Measurements from ENCODE around the gene VTI1B.
"Not testable (repeated sequence)": the region's sequence is repeated elsewhere in the genome, so short reads cannot be mapped to it uniquely, and the experiment has no call there.

The VTI1B gene

DNA sequence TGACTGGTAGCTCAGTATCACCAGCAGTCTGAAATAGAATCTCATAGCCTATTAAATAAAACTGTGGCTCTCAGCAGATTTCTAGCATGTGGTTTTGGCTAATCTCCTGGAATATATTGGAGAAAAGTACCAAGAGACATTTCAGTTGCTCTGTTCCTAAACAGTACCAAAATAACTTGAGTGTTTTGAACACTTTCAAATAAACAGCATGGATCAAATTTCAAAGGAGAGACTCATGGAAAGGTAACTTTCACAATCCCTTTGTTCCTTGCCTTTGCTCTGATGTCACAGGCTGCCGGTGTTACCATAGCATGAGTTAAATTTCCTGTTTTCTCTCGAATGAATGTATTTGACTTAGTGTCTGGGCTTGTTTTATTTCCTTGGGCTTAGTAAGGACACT, 51.3 kb downstream of the VTI1B start:
- no peak for DNase-seq

- DNase-seq: no peak
Measured at GRCh38 chr14:67622675-67623074, 51.8 kb downstream of the VTI1B start.

DNA sequence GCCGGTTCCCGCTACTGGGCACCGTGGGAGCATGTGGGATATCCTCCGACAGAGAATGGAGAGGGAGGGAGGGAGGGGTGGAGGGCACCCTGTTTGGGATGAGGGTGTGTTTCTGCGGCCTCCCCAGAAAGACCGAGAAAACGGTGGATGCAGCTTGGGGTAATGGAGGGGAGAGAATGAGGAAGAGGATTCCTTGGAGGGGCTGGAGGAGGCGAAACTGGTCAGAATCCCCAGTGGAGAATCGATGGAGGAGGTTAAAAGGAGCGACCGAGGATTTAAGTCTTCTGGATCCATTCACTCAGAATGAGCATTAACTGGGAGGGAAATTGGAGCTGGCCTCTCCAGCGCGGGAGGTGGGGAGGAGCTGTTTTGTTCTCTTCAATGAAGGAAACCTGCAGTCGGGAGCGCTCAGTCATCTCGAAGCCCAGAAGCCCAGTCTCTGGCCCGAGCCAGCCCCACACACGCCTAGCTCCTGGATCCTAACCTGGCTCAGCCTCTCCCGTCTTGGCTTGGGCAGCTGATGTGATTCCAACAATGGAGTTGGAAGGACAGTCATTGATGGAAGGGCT, 54.1 kb downstream of the VTI1B start:
- DNase-seq: no peak

DNA sequence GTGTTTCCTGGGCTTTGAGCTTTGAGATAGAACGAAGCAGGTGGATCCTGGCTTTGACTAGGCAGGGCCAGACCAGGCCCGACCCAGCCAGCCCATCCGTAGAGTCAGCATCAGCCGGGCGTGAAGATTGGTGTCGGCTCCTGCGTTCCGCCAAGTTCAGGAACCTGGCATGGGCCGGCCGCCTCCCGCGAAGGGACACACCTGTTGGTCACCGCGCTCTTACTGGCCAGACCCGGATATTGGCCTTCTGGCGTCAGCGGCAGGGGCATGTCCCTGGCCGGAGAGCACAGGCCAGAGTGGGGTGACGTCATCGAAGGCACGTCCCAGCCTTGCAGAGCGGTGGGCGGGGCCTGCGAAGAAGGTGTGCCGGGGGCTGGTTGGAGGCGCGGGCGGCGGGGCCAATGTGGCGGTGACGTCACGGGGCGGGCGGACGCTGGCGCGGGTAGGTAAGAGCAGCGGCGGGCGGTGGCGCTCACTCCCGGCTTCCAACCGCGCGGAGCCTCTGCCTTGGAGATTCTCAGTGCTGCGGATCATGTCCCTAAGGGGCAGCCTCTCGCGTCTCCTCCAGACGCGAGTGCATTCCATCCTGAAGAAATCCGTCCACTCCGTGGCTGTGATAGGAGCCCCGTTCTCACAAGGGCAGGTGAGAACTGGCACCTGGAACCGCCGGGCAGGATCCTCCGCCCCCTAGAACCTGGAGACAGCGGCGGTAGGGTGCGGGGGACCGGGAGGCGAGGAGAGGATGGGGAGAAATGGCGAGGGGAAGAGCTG, 54.8 kb downstream of the VTI1B start, which contains the start of gene ARG2:
Gene ARG2, plus strand, starts transcription at position 475 of the 771 bp plus-strand sequence. Its CDS starts 58 bp downstream, at position 533.
- DNase-seq: peak; percentile 98

DNA sequence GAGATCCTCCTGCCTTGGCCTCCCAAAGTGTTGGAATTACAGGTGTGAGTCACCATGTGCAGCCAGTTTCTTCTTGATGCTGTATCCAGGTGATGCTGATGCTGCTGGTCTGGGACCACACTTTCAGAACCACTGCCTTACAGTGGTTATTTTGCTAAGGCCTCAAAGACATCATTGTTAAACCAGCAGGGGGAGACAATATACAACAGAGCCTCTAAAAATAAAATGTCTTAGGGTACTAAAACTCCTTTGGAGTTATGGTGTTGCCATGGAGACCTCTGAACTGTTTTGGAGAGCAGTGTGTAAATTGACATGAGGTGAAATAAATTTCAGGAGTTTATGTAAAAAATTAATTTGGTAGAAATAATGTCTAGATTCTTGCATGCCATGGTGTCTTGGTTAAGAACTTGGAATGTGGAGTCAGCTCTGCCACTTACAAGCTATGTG, 55.8 kb downstream of the VTI1B start:
- DNase-seq: no peak

GRCh38 chr14:67610491-67610890, 63.9 kb downstream of the VTI1B start:
- DNase-seq: no peak

DNA sequence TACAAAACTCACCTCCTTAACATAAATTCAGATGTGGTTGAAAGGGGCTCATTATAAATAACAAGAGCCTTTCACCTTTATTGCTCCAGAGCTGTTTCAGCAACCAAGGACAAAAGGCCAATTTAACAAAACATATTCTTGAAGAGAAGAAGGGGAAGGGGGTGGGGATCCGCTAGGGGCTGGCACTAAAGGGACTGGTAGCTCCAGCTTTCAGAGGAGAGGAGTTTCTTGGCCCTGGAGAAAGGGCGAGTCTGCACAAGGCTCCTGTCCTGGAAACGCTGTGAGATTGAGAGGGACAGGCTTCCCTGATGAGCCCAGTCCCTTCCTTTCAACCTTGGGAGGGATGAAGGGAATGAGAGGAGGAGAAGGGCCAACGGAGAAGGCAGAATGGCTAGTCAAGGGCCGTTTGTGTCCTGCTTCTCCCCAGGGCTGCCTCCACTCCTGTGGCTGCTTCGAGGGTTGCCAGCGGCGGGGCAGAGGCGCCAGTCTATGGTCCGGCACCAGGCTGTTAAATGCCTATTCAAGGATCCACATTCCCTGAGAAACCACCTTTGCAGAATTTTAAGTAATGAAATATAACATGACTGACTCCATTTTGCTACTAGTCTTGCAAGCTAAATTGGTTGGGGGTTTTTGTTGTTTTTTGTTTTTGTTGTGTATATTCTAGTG, 64.7 kb downstream of the VTI1B start:
- no peak for DNase-seq

- no peak for DNase-seq
Measured at GRCh38 chr14:67607646-67608045, 66.8 kb downstream of the VTI1B start.

GRCh38 chr14:67602995-67603545, 71.4 kb downstream of the VTI1B start:
- DNase-seq: no peak

DNA sequence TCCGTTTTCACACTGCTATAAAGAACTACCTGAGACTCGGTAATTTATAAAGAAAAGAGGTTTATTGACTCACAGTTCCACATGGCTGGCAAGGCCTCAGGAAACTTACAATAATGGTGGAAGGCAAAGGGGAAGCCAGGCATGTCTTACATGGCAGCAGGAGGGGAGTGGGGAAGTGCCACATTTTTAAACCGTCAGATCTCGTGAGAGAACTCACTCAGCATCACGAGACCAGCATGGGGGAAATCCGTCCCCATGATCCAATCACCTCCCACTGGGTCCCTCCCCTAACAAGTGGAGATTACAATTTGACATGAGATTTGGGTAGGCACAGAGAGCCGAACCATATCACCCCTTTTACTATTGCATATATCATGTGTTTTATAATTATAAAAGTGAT, 72.4 kb downstream of the VTI1B start:
- no peak for DNase-seq

- DNase-seq: not testable (repeated sequence)
Measured at GRCh38 chr14:67600562-67600974, 73.9 kb downstream of the VTI1B start.

- DNase-seq: peak; percentile 94
Measured at GRCh38 chr14:67599698-67600561, 74.5 kb downstream of the VTI1B start, which contains the start of gene PIGH. PIGH (minus strand) TSS chr14:67600268; CDS start chr14:67600203, 65 bp downstream.
